HG02763 (cell line): Measurements from ENCODE around the gene ARHGEF38.

ENCODE experiments used
- ATAC-seq: cut with Tn5 transposase; IDR thresholded peaks from one replicate; pipeline ENCODE4 v1.9.1; 2021; ENCODE audit warnings: mild to moderate bottlenecking, moderate library complexity; ENCODE audit not compliant: unreplicated experiment

Gene ARHGEF38

GRCh38 chr4:105556206-105556605 is 3.8 kb downstream of the ARHGEF38 start:
- no peak for ATAC-seq

GRCh38 chr4:105558277-105558676 is 5.9 kb downstream of the ARHGEF38 start:
- no peak for ATAC-seq

GRCh38 chr4:105560421-105560848 is 8.0 kb downstream of the ARHGEF38 start:
- ATAC-seq = no peak

- ATAC-seq = no peak
Observed at GRCh38 chr4:105563352-105563751, 10.9 kb downstream of the ARHGEF38 start.

- no peak for ATAC-seq
Observed at GRCh38 chr4:105568584-105568983, 16.2 kb downstream of the ARHGEF38 start.

- ATAC-seq = no peak
Observed at GRCh38 chr4:105569057-105569865, 16.8 kb downstream of the ARHGEF38 start.

- ATAC-seq = no peak
Observed at GRCh38 chr4:105569866-105570236, 17.4 kb downstream of the ARHGEF38 start.

GRCh38 chr4:105572296-105572695 is 19.9 kb downstream of the ARHGEF38 start:
- ATAC-seq = no peak

- ATAC-seq = no peak
Observed at GRCh38 chr4:105586638-105587328, 34.4 kb downstream of the ARHGEF38 start.

GRCh38 chr4:105587841-105588240 is 35.4 kb downstream of the ARHGEF38 start:
- ATAC-seq = no peak

- ATAC-seq = no peak
Observed at GRCh38 chr4:105588252-105588651, 35.8 kb downstream of the ARHGEF38 start.

GRCh38 chr4:105591573-105591972 is 39.2 kb downstream of the ARHGEF38 start:
- no peak for ATAC-seq

- ATAC-seq = peak; percentile 76
Observed at GRCh38 chr4:105594099-105595010, 41.9 kb downstream of the ARHGEF38 start.

- ATAC-seq = no peak
Observed at GRCh38 chr4:105596684-105597083, 44.3 kb downstream of the ARHGEF38 start.

GRCh38 chr4:105598052-105598451 is 45.6 kb downstream of the ARHGEF38 start:
- no peak for ATAC-seq

GRCh38 chr4:105598787-105599186 is 46.4 kb downstream of the ARHGEF38 start:
- no peak for ATAC-seq

GRCh38 chr4:105599482-105599881 is 47.1 kb downstream of the ARHGEF38 start:
- ATAC-seq = no peak

GRCh38 chr4:105599932-105600655 is 47.7 kb downstream of the ARHGEF38 start:
- ATAC-seq = no peak

- no peak for ATAC-seq
Observed at GRCh38 chr4:105600951-105601350, 48.5 kb downstream of the ARHGEF38 start.

GRCh38 chr4:105601406-105601805 is 49.0 kb downstream of the ARHGEF38 start:
- no peak for ATAC-seq

GRCh38 chr4:105603158-105603557 is 50.7 kb downstream of the ARHGEF38 start:
- ATAC-seq = no peak
